Hepatocyte (in vitro differentiated cells): ENCODE data around the gene MGAT4A. TPM values are rescaled to one million over a fixed set of nuclear protein-coding genes. Genes with fewer than 3 reads are reported as not detected.

Source experiments
- DNase-seq: peaks from one replicate; pipeline ENCODE4 v3.0.0-alpha.2; 2016; ENCODE audit warnings: low spot score
- H2AFZ ChIP-seq: fragments of 200-600 bp; sonication (generic); 2 replicates; pipeline ENCODE4 v1.6.0; 2016; ENCODE audit warnings: antibody characterized with exemption, mild to moderate bottlenecking
- H3K27ac ChIP-seq: fragments of 200-600 bp; sonication (generic); 2 replicates; pipeline ENCODE4 v1.5.1; 2016; ENCODE audit warnings: mild to moderate bottlenecking
- H3K27me3 ChIP-seq: fragments of 200-600 bp; sonication (generic); 2 replicates; pipeline ENCODE4 v1.6.1; 2016
- H3K36me3 ChIP-seq: fragments of 200-600 bp; sonication (generic); replicated peaks from 2 replicates; pipeline ENCODE4 v1.5.1; 2016; ENCODE audit warnings: low read depth; ENCODE audit not compliant: insufficient read depth
- H3K4me1 ChIP-seq: fragments of 200-600 bp; sonication (generic); 2 replicates; pipeline ENCODE4 v1.5.1; 2016; ENCODE audit warnings: mild to moderate bottlenecking, moderate library complexity; ENCODE audit not compliant: insufficient read depth
- H3K4me2 ChIP-seq: fragments of 200-600 bp; sonication (generic); 2 replicates; pipeline ENCODE4 v1.6.0; 2016
- H3K4me3 ChIP-seq: fragments of 200-600 bp; sonication (generic); 2 replicates; pipeline ENCODE4 v1.5.1; 2016; ENCODE audit warnings: mild to moderate bottlenecking
- H3K79me2 ChIP-seq: fragments of 200-600 bp; sonication (generic); 2 replicates; pipeline ENCODE4 v1.6.0; 2017; ENCODE audit warnings: mild to moderate bottlenecking
- H3K9me2 ChIP-seq: fragments of 200-600 bp; sonication (generic); replicated peaks from 2 replicates; pipeline ENCODE4 v1.6.0; 2017; ENCODE audit warnings: mild to moderate bottlenecking; ENCODE audit not compliant: insufficient read depth
- H3K9me3 ChIP-seq: fragments of 200-600 bp; sonication (generic); 2 replicates; pipeline ENCODE4 v1.5.1; 2016; ENCODE audit warnings: low read depth, mild to moderate bottlenecking
- H4K20me1 ChIP-seq: fragments of 200-600 bp; sonication (generic); 2 replicates; pipeline ENCODE4 v1.6.0; 2016; ENCODE audit warnings: mild to moderate bottlenecking; ENCODE audit not compliant: insufficient read depth, poor library complexity, severe bottlenecking
- EZH2 ChIP-seq: fragments of 200-600 bp; sonication (generic); IDR thresholded peaks from 2 replicates; pipeline ENCODE4 v1.6.1; 2016; ENCODE audit warnings: antibody characterized with exemption, mild to moderate bottlenecking, borderline replicate concordance
- EZH2phosphoT487 ChIP-seq: fragments of 200-600 bp; sonication (generic); IDR thresholded peaks from one replicate; pipeline ENCODE4 v1.6.1; 2018; ENCODE audit warnings: antibody characterized with exemption, mild to moderate bottlenecking, low read depth, moderate library complexity; ENCODE audit not compliant: unreplicated experiment, severe bottlenecking
- WGBS: methylation state at CpG from one replicate; pipeline ENCODE4 v1.1.6; 2016; ENCODE audit warnings: low lambda C conversion rate; ENCODE audit errors: missing lambda C conversion rate; 5-methylcytosine and 5-hydroxymethylcytosine counted together
- polyA plus RNA-seq: library from polyadenylated mRNA; unstranded; fragments of >200 nt; fragmentation: Nextera tagmentation; extraction: Ambion mirVana; gene quantifications from 2 replicates; pipeline ENCODE4 v1.2.1, GENCODE V29; 2016
- total RNA-seq: library from RNA; depleted of rRNA; stranded (reverse); fragments of >200 nt; gene quantifications from 2 replicates; pipeline ENCODE4 v1.2.3, GENCODE V29; 2014
- TF ChIP-seq, protein P1 (sequence below): fragments of 200-600 bp; sonication (generic); IDR thresholded peaks from 2 replicates; pipeline ENCODE4 v1.5.1; 2016; ENCODE audit warnings: antibody characterized with exemption, mild to moderate bottlenecking; ENCODE audit not compliant: poor library complexity

MGAT4A gene
- total and polyA plus RNA-seq, 2 experiments from 2014 or later, result 10.1 to 21.6 TPM

DNA sequence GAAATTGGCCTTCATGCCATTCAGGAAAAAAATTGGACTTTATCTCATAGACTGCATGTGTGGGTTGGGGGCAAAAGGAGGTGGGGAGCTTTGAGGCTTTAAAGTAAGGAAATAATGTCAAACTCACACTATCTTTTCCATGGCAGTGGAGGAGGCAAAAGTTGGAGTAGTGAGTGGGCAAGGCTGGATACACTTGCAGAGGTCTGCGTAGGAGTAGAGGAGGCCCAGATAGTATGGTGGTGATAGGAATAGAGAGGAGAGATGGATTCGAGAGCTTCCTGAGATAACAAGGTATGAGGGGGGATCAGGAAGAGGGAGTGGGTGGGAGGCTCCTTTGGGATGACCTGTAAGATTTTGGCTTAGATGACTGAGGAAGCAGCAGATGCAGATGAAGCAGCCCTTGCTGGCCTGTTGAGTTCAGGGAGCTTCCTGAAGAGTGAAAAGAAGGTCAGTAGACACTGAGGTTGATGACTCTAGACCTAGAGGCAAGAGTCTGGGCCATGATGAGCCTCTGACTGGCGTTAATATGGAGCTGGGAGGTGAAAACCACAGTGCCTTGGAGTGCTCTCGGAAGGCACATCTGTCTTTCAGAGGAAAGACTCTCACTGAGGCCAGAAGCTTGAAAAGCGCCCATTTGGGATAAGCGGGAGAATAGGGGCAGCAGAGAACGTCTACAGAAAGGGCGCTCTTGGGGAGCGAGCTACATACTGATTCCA lies 116.8 kb downstream of the MGAT4A start:
- Histone ChIP-seq H3K79me2 (peaks cover 39% of the 10 kb centered on the region), H3K27me3 (no peaks in the 10 kb centered on the region), H3K27ac (no peak overlapping the region), H3K4me3 (no peak overlapping the region), H3K9me2 (no peaks in the 10 kb centered on the region), H4K20me1 (peaks cover 5% of the 10 kb centered on the region), H3K4me2 (no peak overlapping the region), H3K36me3 (peaks cover 6% of the 10 kb centered on the region), H3K9me3 (no peaks in the 10 kb centered on the region), H2AFZ (no peak overlapping the region), H3K4me1 (peaks cover 23% of the 10 kb centered on the region)
- WGBS, result 95% methylated on average over 9 of the region's 9 CpGs
- no peak for TF ChIP-seq EZH2phosphoT487
- TF ChIP-seq EZH2, result no peak
- TF ChIP-seq, protein P1, sequence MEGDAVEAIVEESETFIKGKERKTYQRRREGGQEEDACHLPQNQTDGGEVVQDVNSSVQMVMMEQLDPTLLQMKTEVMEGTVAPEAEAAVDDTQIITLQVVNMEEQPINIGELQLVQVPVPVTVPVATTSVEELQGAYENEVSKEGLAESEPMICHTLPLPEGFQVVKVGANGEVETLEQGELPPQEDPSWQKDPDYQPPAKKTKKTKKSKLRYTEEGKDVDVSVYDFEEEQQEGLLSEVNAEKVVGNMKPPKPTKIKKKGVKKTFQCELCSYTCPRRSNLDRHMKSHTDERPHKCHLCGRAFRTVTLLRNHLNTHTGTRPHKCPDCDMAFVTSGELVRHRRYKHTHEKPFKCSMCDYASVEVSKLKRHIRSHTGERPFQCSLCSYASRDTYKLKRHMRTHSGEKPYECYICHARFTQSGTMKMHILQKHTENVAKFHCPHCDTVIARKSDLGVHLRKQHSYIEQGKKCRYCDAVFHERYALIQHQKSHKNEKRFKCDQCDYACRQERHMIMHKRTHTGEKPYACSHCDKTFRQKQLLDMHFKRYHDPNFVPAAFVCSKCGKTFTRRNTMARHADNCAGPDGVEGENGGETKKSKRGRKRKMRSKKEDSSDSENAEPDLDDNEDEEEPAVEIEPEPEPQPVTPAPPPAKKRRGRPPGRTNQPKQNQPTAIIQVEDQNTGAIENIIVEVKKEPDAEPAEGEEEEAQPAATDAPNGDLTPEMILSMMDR, result no peak
- DNase-seq, result no peak

DNA sequence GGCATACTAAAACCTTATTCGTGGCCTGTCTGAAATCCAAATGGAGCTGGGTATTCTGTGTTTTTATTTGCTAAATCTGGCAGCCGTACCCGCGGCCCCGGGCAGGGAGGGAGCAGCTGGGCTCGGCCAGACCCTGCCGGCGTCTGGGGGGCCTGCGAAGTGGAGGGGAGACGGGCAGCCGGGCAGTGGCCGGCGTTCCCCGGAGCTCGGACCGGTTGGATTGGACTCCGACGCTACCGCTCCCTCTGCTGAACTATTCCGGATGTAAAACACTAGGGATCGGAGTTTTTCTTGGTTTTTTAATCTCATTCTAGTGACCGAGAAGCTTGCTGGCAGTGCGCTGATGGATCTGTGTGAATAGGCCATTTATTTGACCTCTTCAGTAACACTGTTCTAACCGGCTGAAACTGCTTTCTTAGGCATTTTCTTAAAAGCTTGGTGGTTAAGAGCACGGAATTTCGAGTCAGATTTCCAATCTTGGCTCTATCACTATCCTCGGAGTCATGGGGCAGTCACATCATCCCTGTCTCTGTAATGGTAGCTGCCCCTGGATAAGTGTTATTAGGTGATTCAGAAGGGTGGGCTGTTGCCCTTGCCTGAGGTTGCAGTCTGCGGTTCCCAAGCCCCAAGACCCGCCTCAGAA lies 121.8 kb downstream of the MGAT4A start:
- H3K9me3 ChIP-seq, result no peaks in the 10 kb centered on the region
- no peaks in the 10 kb centered on the region for H3K27me3 ChIP-seq
- TF ChIP-seq EZH2phosphoT487, result no peak
- TF ChIP-seq, protein P1, result no peak
- TF ChIP-seq EZH2, result no peak
- no peaks in the 10 kb centered on the region for H3K36me3 ChIP-seq
- H4K20me1 ChIP-seq, result peaks cover 19% of the 10 kb centered on the region
- 2% methylated on average over 29 of the region's 29 CpGs for WGBS
- H3K4me1 ChIP-seq, result peaks cover 33% of the 10 kb centered on the region
- peak overlapping the region; percentile 93 for H3K4me3 ChIP-seq
- DNase-seq, result peak; percentile 63
- H3K9me2 ChIP-seq, result no peaks in the 10 kb centered on the region
- peak overlapping the region; percentile 93 for H3K4me2 ChIP-seq
- peak overlapping the region; percentile 93 for H2AFZ ChIP-seq
- peak overlapping the region; percentile 99 for H3K27ac ChIP-seq
- peaks cover 84% of the 10 kb centered on the region for H3K79me2 ChIP-seq

DNA sequence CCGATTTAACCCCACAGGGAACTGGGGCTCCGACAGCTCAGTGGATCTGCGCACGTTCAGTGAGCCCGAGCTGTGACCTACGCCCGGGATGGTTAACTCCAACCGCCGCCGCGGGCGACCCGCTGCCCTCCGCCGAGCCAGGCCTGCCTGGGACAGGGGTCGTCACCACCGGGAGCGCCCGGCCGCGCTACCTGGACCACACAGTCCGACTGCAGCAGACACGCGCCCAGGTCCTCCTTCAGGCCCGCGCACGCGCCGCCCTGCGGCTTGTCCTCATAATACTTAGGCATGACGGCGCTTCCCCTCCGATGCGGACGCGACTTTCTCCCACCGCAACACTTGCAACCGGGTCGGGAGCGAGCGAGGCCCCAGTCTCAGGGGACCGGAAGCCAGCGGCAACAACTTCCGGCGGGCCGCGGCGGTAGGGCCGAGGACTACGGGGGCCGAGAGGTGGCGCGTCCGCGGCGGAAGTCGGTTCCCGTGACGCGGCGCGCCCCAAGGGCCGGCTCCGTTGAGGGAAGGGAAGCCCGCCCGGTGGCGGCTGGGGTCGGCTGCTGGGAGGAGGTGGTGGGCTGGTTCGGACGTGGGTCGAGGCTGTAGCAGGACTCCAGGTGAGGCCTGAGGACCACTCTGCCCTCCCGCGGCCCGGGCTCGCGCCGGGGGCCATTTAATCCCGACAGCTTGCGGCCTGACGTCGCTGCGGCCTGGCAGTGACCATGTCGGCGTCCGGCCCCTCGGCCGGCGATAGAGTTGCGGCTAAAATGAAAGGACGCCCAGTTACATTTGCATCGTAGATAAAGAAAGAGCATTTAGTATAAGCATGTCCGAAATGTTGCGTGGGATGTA lies 122.6 kb downstream of the MGAT4A start, which contains the start of the genes COA5 and UNC50:
Gene COA5, minus strand, starts transcription at position 397 of the 846 bp plus-strand sequence. Its CDS starts 107 bp downstream, at position 290.
Gene UNC50, plus strand, starts transcription at position 474 of the 846 bp plus-strand sequence. CDS start 1,171 bp downstream, outside the sequence.
- Histone ChIP-seq H3K4me1 (peaks cover 33% of the 10 kb centered on the region), H3K79me2 (peaks cover 91% of the 10 kb centered on the region)
- under 1% methylated on average over 89 of the region's 93 CpGs for WGBS

More for the DNA sequence above, 122.6 kb downstream of the MGAT4A start, which contains the start of the genes COA5 and UNC50:
- H3K4me2 ChIP-seq, result peak within 1 kb of the TSS; percentile 93
- no peaks in the 10 kb centered on the region for H3K36me3 ChIP-seq
- no peaks in the 10 kb centered on the region for H3K27me3 ChIP-seq
- peak within 1 kb of the TSS; percentile 99 for H3K27ac ChIP-seq
- no peak for TF ChIP-seq EZH2phosphoT487
- TF ChIP-seq, protein P1, result peak; percentile 6
- H2AFZ ChIP-seq, result peak within 1 kb of the TSS; percentile 93
- H3K4me3 ChIP-seq, result peak within 1 kb of the TSS; percentile 93
- no peaks in the 10 kb centered on the region for H3K9me3 ChIP-seq
- H3K9me2 ChIP-seq, result no peaks in the 10 kb centered on the region
- peaks cover 19% of the 10 kb centered on the region for H4K20me1 ChIP-seq
- DNase-seq, result peak; percentile 96
